HG02943 (cell line): ENCODE data around the gene ZNF607.
"Not testable (repeated sequence)": the region's sequence is repeated elsewhere in the genome, so short reads cannot be mapped to it uniquely, and the experiment has no call there.

Experiments
- ATAC-seq: cut with Tn5 transposase; IDR thresholded peaks from one replicate; pipeline ENCODE4 v1.9.1; 2021; ENCODE audit warnings: mild to moderate bottlenecking, low read depth, moderate library complexity; ENCODE audit not compliant: unreplicated experiment

ZNF607 gene

DNA sequence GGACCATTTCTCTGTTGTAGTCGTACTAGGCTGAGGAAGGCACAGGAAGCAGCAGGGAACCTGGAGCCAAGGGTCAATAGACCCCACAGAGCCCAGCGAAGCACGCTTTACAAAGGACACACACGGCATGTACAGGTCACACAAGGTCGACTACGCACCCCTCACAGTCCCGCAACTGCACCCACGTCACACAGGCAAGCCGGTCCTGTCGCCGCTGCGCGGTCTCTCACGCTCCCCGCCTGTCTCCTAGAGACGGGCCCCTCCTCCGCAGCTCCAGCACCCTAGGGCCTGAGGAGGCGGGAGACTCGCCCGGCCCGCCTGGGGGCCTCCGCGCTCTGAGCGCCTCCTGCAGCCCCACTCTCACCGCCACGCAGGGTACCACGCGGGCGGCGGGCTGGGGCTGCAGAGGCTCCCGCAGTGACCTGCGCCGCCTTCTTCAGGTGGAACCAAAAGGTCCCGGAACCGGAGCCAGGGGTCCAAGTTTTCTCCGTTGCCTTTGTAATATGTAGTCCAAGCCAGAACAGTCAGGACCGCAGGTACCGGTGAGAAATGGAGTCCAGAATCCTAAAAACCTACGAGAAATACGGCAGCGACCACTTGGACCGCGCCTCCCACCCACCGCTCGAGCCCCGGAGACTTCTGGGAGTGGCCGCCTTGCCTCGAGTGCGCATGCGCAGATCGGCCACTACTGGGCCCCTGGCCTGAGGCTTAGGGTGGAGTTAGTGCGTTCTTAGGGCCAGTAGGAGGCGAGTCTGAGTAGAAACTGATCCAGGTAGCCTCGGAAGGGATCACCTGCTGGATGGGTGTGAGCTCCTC lies at the start of gene ZNF607:
ZNF607 (minus strand) TSS at position 651 of the 816 bp plus-strand sequence. CDS start 8,143 bp downstream, outside the sequence.
- ATAC-seq = peak; percentile 93

DNA sequence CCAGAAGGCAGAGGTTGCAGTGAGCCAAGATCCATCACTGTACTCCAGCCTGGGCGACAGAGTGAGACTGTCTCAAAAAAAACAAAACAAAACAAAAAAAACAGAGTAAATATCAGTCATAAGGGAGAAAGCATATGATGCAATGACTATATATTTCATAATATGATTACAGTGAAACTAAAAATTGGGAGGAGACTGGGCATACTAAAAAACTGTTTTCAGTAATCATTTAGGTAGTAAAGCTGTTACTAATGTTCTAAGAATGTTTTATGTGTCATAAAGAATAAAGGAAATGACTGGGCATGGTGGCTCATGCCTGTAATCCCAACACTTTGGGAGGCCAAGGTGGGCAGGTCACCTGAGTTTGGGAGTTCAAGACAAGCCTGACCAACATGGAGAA lies 43.9 kb upstream of the ZNF607 start:
- no peak for ATAC-seq

DNA sequence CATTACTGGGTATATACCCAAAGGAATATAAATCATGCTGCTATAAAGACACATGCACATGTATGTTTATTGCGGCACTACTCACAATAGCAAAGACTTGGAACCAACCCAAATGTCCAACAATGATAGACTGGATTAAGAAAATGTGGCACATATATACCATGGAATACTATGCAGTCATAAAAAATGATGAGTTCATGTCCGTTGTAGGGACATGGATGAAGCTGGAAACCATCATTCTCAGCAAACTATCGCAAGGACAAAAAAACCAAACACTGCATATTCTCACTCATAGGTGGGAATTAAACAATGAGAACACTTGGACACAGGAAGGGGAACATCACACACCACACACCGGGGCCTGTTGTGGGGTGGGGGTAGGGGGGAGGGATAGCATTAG lies 38.1 kb upstream of the ZNF607 start:
- ATAC-seq = not testable (repeated sequence)

DNA sequence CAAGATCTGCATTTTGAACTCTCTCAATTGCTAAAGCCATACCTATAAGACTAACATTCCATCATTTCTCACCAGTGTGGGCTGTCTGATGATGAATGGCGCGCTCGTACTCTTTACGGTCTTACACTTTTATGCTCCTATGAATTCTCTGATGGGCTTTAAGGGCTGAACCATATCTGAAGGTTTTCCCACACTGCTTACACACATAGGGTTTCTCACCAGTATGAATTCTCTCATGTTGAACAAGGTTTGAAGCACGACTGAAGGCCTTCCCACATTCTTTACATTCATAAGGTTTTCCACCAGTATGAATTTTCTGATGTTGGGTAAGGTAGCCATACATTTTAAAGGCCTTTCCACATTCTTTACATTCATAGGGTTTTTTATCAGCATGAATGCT lies 18.8 kb upstream of the ZNF607 start:
- ATAC-seq = no peak

DNA sequence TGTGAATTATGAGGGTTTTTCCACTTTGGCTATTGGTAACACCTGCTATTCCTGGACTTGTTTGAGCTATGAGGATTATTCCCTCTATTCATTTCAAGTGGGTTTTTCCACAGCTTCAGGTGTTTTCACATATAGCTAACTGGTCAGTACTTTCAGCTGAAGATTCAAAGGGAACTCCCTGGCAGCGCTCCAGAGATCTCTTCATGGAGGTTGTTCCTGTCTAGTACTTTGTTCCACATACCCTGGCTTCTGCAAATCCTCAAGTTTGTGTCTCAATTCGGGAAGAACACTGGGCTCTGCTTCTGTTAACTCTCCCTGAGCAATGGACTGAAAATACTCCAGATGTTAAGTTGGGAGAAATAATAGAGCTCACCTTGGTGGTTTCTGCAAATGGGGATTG lies 5.6 kb upstream of the ZNF607 start:
- ATAC-seq = no peak

DNA sequence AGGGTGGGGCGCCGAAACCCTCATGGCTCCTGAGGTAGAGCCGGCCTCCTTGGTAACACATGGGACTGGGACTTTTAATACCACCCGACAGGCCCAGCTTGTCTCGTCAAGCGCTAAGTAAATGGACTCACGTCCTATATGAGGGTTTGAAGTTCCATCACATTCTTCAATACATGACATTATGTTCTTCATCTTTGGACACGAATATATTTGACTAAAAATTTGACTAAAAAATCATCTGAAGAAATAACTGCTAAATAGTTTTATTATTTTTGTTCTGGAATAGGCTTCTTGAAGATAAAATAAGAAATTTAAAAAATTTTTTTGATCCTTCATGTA lies 335 bp upstream of the ZNF607 start:
- ATAC-seq = no peak

DNA sequence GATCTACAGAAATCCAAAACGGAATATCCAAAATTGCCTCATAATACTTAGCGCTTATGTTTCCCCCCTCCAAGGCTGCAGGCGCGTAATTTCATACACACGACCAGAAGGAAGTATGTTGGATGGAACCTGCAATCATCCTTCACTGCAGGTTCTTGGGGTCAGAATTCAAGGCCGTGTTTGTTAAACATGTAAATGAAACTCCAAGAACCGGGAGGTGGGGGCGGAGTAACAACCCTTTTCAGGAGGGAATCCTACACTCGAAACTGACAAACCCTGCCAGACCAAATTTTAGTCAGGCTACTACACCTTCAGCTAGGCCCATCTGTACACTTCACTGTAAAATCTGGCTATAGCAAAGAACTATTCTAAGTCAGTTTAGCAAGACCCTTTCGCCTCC lies 1.3 kb downstream of the ZNF607 start:
- no peak for ATAC-seq

DNA sequence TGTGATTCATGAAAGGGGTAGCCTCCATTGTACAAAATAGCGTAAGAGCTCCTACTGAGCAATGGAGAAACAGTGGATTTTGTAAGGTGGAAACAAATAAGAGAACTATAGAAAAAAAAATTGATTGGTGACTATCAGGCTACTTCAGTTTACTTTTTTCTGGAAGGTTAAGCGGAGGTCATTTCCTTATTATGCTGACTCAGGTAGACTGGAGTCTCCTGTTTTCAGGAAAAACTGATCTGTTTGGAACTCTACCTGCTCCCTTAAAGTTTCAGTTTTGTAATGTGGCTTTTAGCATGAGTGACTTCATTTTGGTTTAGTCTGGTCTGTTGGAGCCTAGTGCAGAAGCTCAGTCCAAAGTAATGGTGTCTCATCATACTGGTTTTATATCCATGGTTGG lies 3.4 kb downstream of the ZNF607 start:
- ATAC-seq = no peak

DNA sequence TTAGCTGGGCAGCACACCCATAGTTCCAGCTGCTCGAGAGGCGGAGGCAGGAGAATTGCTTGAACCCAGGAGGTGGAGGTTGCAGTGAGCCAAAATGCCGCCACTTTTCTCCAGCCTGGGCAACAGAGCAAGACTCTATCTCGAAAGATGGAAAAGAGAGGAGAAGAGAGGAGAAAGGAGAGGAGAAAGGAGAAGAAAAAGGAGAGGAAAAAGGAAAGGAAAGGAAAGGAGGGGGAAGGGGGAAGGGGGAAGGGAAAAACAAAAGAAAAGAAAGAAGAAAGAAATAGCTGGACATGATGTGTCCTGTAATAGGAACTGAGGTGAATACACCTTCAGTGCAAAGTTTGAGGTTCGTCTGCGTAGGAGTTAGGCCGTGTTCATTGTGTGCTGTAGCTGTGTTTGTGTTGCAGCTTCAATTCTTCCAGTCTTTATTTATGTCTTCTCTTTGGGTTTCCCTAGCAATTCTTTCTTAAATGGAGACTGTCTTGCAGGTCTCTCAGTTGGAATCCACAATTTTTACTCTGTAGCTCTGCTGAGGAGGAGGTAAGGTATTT lies 13.4 kb downstream of the ZNF607 start:
- ATAC-seq = no peak

DNA sequence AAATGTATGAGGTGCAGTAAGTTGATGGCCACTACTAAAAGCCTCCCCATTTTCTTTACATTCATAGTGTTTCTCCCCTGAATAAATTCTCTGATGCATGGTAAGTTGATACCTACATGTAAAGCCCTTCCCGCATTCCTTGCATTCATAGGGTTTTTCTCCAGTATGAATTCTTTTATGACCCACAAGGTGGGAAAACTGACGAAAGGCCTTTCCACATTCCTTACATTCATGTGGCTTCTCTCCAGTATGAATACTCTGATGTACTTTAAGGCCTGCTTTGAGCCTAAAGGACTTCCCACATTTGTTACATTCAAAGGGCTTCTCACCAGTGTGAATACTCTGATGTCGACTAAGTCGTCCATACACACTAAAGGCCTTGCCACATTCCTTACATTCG lies 20.5 kb downstream of the ZNF607 start:
- no peak for ATAC-seq

DNA sequence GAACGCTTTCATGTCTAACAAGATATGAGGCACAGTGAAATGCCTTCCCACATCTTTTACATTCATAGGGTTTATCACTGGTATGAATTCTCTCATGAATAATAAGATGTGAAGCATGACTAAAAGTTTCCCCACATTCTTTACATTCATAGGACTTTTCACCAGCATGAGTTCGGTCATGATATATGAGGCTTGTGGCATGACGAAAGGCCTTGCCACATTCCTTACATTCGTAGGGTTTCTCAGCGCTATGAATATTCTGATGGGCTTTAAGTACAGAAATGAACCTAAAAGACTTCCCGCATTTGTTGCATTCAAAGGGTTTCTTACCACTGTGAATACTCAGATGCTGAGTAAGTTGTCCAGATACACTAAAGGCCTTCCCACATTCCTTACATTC lies 21.3 kb downstream of the ZNF607 start:
- ATAC-seq = no peak

DNA sequence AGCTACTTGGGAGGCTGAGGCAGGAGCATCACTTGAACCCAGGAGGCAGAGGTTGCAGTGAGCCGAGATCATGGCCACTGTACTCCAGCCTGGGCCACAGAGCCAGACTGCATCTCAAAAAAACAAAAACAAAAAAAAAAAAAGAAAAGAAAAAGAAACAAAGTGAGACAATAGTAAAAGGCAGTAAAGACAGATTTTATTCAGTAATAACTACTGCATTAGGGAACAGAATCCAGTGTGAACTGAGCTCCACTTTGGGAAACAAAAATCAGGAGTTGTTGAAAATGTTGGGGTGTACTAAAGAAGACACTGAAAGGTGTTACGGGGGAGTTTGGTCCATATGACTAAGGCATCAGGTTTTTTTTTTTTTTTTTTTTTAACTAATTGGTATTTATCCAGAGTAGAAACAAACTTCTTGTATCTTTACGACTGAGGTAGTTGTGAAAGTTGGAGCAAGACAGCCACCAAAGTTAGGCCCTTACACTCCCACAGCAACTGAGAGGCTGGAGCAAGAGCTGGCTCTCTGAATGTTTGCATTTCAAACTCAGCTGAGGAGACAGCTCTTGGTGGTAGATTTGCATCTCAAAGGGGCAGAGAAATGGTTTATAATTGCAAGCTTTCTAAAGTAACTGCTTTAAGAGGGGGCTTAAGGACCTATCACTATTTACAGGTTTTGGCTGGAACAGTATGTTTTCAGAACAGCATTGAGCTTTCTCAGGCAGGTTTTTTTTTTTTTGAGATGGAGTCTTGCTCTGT lies 24.2 kb downstream of the ZNF607 start:
- ATAC-seq = no peak

DNA sequence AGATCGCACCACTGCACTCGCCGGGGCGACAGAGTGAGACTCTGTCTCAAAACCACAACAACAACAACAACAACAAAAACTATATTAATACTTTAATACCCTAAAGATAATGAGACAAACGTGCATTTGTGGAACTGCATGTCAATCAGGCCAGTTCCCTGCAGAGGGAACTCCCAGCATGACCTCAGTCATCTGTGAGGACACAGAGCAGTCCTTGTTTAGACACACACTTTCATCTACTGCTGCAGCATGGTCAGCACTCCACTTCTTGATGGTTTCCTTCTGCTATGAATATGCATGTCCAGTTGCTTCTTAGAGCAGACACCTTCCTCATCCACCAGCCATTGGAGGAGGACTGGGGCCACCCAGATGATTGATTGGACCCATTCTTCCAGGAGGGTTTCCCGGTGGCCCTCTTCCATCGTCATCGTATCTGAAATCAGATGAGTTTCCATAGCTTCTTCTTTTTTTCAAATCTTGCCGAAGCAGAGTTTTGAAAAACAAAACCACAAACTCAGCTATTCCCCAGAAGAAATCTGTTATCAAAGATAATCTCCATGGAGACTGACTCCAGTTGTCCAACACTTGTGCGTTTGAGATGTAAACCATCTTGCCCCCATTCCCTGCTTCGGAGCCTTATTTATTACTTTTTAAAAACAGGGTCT lies 26.5 kb downstream of the ZNF607 start:
- no peak for ATAC-seq

DNA sequence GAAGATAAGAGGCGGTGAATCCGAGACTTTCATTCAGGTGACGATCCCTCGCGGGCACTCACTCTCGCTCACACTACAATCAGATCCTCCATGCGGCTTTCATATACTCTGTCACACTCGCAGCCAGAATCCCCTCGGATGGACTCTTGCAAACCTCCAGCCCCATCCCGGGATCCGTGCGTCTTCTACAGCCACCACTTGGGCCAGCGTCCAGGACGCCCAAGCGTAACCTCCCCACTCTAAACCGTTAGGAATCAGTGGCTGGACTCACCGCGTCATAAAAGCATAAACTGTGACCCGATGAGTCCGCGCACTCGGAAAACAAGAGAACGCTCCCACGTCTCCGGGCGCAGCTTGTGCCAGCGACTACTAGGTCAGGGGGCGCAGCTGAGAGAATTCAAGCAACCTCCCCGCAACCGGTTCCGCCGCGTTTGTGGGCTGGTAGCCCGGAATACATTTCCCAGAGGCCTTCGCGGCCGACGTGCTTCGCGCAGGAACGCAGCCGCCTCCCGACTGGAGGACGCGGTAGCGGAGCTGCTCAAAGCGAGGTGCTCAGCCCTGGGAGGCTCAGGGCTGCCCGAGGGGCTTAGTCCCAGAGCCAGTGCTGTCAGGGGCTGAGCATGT lies 27.6 kb downstream of the ZNF607 start:
- ATAC-seq = no peak

DNA sequence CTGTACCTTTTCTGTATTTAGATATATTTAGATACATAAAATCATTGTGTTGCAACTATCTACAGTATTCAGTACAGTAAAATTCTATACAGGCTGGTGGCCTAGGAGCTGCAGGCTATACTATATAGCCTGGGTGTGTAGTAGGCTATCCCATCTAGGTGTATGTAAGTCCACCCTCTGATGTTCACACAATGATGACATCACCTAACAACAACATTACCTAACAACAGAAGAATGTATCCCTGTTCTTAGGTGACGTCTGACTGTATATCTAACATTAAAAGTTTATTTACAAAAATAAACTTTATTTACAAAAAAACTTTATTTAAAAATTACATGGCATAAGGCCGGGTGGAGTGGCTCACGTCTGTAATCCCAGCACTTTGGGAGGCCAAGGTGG lies 36.0 kb downstream of the ZNF607 start:
- ATAC-seq = no peak

DNA sequence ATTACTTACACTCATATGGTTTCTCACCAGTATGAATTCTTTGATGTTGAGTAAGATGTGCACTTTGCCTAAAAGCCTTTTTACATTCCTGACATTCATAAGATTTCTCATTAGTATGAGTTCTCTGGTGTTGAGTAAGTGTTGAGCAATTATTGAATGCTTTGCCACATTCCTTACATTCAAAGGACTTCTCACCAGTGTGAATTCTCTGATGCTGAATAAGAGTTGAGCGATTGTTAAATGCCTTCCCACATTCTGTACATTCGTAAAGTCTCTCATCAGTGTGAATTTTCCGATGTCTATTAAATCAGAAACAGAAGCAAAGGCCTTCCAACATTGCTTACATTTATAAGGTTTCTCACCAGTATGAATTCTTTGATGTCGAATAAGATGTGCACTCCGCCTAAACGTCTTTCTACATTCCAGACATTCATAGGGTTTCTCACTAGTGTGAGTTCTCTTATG lies 50.1 kb downstream of the ZNF607 start:
- no peak for ATAC-seq

DNA sequence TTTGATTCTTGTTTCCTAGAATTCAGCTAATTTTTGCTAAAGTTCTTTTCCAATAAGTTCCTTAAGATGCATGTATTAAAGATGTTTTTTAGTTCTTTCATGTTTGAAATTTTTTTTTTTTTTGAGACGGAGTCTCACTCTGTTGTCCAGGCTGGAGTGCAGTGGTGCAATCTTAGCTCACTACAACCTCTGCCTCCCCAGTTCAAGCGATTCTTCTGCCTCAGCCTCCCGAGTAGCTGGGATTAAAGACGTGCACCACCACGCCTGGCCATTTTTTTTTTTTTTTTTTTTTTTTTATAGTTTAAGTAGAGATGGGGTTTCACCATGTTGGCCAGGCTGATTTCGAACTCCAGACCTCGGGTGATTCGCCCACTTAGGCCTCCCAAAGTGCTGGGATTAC lies 62.4 kb downstream of the ZNF607 start:
- ATAC-seq = not testable (repeated sequence)

DNA sequence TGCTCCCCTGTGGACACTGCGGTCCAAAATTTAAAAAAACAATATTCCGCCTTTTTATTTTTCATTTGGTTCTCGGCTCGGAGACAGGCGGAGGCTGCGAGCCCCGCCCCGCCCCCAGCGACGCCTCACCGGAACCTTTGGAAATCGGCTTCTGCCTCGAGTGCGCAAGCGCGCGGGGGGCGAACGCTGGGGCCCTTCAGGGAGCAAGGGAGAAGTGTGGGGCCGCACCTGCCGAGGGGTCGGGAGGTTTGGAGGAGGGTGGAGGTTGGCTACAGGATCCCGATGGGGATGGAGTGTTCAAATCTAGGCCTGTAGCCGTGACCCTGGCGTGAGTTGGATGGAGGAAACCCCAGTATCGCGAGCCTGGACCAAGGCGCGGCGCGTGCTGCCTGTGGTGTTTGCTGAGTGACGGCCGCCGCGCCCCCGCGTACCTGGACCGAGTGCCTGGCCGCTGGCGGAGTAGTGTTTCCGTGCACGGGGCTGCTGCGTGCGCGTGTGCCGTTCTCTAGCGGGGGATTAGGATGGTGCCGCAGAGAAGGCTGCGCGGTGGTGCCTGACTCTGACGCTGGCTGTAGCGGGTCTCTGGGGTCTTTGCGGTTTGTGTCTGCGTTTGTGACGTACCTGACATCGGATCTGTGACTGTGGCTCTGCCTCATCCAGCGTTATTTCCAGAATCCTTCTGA lies 63.7 kb downstream of the ZNF607 start:
- peak; percentile 44 for ATAC-seq

DNA sequence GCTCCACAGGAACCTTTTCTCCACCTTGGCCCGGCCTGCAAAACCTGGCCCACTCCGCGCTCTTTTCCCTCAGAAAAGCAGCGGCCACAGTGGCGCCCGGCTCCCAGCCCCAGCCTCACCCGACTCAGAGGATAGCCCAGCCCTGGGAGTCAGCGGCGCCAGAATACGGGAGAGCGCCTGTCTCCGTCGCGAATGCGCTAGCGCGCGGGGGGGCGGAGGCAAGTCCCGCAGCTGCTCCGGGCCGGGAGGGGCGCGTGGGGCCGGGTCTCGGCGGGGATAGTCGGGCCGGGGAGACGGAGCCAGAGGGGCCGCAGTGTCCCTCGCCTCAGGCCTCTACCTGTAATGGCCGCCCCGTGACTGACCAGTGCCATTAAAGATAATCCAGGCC lies 64.3 kb downstream of the ZNF607 start, which contains the start of gene ZFP30:
ZFP30 (minus strand) TSS at position 165 of the 388 bp plus-strand sequence. CDS start 7,643 bp downstream, outside the sequence.
- ATAC-seq = peak; percentile 64
